Neural progenitor cell (in vitro differentiated cells): Measurements from ENCODE around the gene RFX1. TPM values are rescaled to one million over a fixed set of nuclear protein-coding genes. Genes with fewer than 3 reads are reported as not detected.
A peak's percentile ranks its signal among the peaks of the same experiment; 100 is the strongest.

Experiments
- DNase-seq: peaks from one replicate; pipeline ENCODE4 v3.0.0-alpha.2; 2016; ENCODE audit warnings: low spot score
- H2AFZ ChIP-seq: fragments of 200-600 bp; sonication (generic); replicated peaks from 2 replicates; pipeline ENCODE4 v1.6.1; 2016; ENCODE audit warnings: antibody characterized with exemption
- H3F3A ChIP-seq: fragments of 200-600 bp; sonication (generic); 2 replicates; pipeline ENCODE4 v1.6.1; 2016; ENCODE audit warnings: antibody characterized with exemption, low read depth
- H3K27ac ChIP-seq: fragments of 200-600 bp; sonication (generic); 2 replicates; pipeline ENCODE4 v1.5.1; 2016; ENCODE audit warnings: mild to moderate bottlenecking
- H3K27me3 ChIP-seq: fragments of 200-600 bp; sonication (generic); 2 replicates; pipeline ENCODE4 v1.6.1; 2016; ENCODE audit warnings: mild to moderate bottlenecking, moderate library complexity
- H3K36me3 ChIP-seq: fragments of 200-600 bp; sonication (generic); 2 replicates; pipeline ENCODE4 v1.5.1; 2016
- H3K4me1 ChIP-seq: fragments of 200-600 bp; sonication (generic); 2 replicates; pipeline ENCODE4 v1.6.1; 2016; ENCODE audit warnings: mixed run types
- H3K4me2 ChIP-seq: fragments of 200-600 bp; sonication (generic); 2 replicates; pipeline ENCODE4 v1.6.1; 2016
- H3K4me3 ChIP-seq: fragments of 200-600 bp; sonication (generic); 2 replicates; pipeline ENCODE4 v1.5.1; 2016
- H3K79me2 ChIP-seq: fragments of 200-600 bp; sonication (generic); 2 replicates; pipeline ENCODE4 v1.6.1; 2016; ENCODE audit warnings: low read depth
- H3K9ac ChIP-seq: fragments of 200-600 bp; sonication (generic); 2 replicates; pipeline ENCODE4 v1.6.1; 2016
- H3K9me3 ChIP-seq: fragments of 200-600 bp; sonication (generic); 2 replicates; pipeline ENCODE4 v1.5.1; 2016; ENCODE audit warnings: low read depth
- H4K20me1 ChIP-seq: fragments of 200-600 bp; sonication (generic); 2 replicates; pipeline ENCODE4 v1.6.1; 2016; ENCODE audit warnings: low read depth
- H3K27ac Mint-ChIP-seq: 3 replicates; pipeline ENCODE4 v1.8.0; 2021; ENCODE audit warnings: mixed read lengths
- H3K27me3 Mint-ChIP-seq: 2 replicates; pipeline ENCODE4 v1.8.0; 2022; ENCODE audit warnings: low read depth, mild to moderate bottlenecking, inconsistent platforms, moderate library complexity, mixed read lengths; ENCODE audit not compliant: insufficient read depth
- H3K36me3 Mint-ChIP-seq: 3 replicates; pipeline ENCODE4 v1.8.0; 2021; ENCODE audit warnings: mixed read lengths
- H3K4me1 Mint-ChIP-seq: 3 replicates; pipeline ENCODE4 v1.8.0; 2021; ENCODE audit warnings: mixed read lengths
- H3K4me3 Mint-ChIP-seq: 3 replicates; pipeline ENCODE4 v1.8.0; 2021; ENCODE audit warnings: mild to moderate bottlenecking, moderate library complexity, mixed read lengths
- H3K9me3 Mint-ChIP-seq: 3 replicates; pipeline ENCODE4 v1.8.0; 2020; ENCODE audit warnings: mixed read lengths
- EZH2 ChIP-seq: fragments of 200-600 bp; sonication (generic); IDR thresholded peaks from 2 replicates; pipeline ENCODE4 v1.6.1; 2017; ENCODE audit warnings: antibody characterized with exemption, mild to moderate bottlenecking, moderate library complexity
- EZH2phosphoT487 ChIP-seq: fragments of 200-600 bp; sonication (generic); IDR thresholded peaks from 2 replicates; pipeline ENCODE4 v1.6.1; 2017; ENCODE audit warnings: antibody characterized with exemption
- total RNA-seq: library from RNA; depleted of rRNA; stranded (reverse); fragments of >200 nt; gene quantifications from 2 replicates; pipeline ENCODE4 v1.2.3, GENCODE V29; 2015; ENCODE audit warnings: low replicate concordance
- TF ChIP-seq, protein P1 (sequence below): fragments of 200-600 bp; sonication (generic); IDR thresholded peaks from 2 replicates; pipeline ENCODE4 v1.5.1; 2017; ENCODE audit warnings: antibody characterized with exemption, mild to moderate bottlenecking

RFX1 gene
- total RNA-seq, 1 donor from 2014 or later, result 1.0 TPM

DNA sequence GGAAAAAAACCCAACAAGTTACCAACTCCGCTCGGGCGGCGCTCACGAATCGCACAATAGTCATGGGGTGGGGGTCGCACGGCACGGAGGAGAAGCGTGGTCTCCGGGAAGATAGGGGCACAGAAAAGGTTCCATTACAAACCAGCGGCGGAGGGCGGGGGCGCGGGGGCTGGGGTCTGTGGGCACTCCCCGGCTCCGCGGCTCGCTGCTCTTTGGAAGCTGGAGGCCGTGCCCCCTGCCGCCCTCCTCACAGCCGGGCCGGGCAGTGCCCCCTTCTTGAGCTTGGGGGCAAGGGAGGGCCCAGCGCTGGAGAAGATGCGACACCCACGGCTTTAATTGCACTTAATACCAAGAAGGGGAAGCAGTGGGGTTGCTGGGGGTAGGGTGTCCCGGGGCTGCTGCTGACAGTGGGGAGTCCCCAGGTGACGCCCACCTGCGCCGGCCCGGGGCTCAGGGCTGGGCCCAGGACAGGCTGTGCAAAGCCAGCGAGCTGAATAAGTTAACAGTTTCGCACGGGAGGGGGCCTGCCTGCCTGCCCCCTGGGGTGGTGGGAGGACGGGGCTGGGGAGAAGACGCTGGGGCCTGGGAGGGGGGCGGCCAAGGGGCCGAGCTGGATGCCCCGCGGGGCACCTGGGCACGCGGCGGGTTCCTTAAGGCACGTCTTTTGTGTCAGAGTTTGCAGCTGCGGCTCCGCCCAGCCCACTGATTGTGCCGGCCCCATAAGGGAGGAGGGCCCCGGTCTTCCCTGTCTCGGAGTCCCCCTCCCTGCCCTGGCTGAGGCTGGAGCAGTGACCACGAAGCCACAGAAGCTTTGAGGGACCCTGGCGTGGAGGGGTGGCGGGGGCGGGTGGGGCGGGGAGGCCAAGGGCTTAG is 44.1 kb downstream of the RFX1 start:
- TF ChIP-seq EZH2phosphoT487, result no peak
- no peak for TF ChIP-seq EZH2
- TF ChIP-seq, protein P1, sequence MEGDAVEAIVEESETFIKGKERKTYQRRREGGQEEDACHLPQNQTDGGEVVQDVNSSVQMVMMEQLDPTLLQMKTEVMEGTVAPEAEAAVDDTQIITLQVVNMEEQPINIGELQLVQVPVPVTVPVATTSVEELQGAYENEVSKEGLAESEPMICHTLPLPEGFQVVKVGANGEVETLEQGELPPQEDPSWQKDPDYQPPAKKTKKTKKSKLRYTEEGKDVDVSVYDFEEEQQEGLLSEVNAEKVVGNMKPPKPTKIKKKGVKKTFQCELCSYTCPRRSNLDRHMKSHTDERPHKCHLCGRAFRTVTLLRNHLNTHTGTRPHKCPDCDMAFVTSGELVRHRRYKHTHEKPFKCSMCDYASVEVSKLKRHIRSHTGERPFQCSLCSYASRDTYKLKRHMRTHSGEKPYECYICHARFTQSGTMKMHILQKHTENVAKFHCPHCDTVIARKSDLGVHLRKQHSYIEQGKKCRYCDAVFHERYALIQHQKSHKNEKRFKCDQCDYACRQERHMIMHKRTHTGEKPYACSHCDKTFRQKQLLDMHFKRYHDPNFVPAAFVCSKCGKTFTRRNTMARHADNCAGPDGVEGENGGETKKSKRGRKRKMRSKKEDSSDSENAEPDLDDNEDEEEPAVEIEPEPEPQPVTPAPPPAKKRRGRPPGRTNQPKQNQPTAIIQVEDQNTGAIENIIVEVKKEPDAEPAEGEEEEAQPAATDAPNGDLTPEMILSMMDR, result no peak
- peak overlapping the region; percentile 67 for H3K4me2 ChIP-seq
- no peak overlapping the region for H3K27ac ChIP-seq
- H3K27me3 ChIP-seq, result peaks cover 16% of the 10 kb centered on the region
- no peak overlapping the region for H3K9ac ChIP-seq
- peaks cover 12% of the 10 kb centered on the region for H3K4me1 ChIP-seq
- Mint-ChIP-seq H3K4me1 (peaks cover 5% of the 10 kb centered on the region), H3K4me3 (no peak overlapping the region), H3K27ac (no peak overlapping the region), H3K27me3 (peaks cover 7% of the 10 kb centered on the region), H3K9me3 (no peaks in the 10 kb centered on the region), H3K36me3 (peaks cover 16% of the 10 kb centered on the region)
- H3K4me3 ChIP-seq, result peak overlapping the region; percentile 7
- peaks cover 28% of the 10 kb centered on the region for H4K20me1 ChIP-seq
- no peaks in the 10 kb centered on the region for H3K9me3 ChIP-seq
- no peaks in the 10 kb centered on the region for H3K79me2 ChIP-seq
- H3F3A ChIP-seq, result peaks cover 4% of the 10 kb centered on the region
- DNase-seq, result peak; percentile 77
- no peak overlapping the region for H2AFZ ChIP-seq
- no peaks in the 10 kb centered on the region for H3K36me3 ChIP-seq

DNA sequence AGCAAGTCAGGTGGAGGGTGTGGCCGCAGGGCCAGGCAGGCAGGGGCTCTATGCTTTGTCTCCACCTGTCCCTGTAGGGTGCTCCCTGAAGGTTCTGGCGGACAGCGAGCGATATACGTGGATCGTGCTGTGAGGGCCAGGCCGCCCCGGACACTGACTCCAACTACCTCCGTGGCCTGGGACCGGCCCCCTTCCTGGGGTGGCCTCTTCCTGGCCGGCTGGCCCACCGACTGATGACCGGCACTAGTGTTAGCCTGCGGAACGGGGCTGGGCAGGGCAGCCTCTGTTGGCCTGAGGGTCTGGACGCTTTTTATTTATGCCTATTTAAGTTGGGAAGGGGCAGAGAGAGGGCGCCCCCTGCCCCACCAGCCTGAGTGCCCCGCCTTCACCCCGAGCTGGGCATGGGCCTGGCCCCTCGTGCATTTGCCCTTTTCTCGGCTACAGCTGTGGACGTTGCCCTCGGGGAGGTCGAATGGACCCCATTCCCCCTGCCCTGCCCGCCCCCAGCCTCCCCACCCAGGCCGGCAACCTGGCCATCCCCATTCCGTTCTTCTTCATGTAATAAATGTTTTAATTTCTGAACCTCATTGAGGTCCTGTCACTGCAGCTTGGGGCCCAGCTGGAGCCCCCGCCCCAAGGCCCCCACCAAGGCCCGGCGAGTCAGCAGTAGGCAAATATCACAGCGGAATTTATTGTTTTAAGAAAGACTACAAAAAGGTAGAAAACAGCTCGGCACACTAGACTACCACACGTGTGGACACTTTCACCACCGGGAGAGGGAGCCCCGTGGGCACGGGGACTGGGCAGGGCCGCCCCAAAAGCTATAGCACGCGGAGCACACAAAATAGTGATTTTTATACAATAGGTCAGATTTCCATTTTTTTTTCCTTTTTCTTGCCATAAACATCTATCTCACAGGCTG is 45.0 kb downstream of the RFX1 start:
- Histone ChIP-seq H3K36me3 (no peaks in the 10 kb centered on the region), H3K9me3 (no peaks in the 10 kb centered on the region), H3K4me1 (peaks cover 12% of the 10 kb centered on the region), H3K4me2 (no peak overlapping the region), H3K79me2 (no peaks in the 10 kb centered on the region), H3K27me3 (peaks cover 16% of the 10 kb centered on the region), H3F3A (peaks cover 4% of the 10 kb centered on the region), H3K9ac (no peak overlapping the region), H3K27ac (no peak overlapping the region), H4K20me1 (peaks cover 28% of the 10 kb centered on the region), H2AFZ (no peak overlapping the region), H3K4me3 (no peak overlapping the region)
- Mint-ChIP-seq H3K4me1 (peaks cover 5% of the 10 kb centered on the region), H3K27me3 (peaks cover 7% of the 10 kb centered on the region), H3K4me3 (no peak overlapping the region), H3K27ac (no peak overlapping the region), H3K9me3 (no peaks in the 10 kb centered on the region), H3K36me3 (peaks cover 16% of the 10 kb centered on the region)
- no peak for TF ChIP-seq EZH2phosphoT487
- no peak for TF ChIP-seq EZH2
- TF ChIP-seq, protein P1, result no peak
- DNase-seq, result no peak

DNA sequence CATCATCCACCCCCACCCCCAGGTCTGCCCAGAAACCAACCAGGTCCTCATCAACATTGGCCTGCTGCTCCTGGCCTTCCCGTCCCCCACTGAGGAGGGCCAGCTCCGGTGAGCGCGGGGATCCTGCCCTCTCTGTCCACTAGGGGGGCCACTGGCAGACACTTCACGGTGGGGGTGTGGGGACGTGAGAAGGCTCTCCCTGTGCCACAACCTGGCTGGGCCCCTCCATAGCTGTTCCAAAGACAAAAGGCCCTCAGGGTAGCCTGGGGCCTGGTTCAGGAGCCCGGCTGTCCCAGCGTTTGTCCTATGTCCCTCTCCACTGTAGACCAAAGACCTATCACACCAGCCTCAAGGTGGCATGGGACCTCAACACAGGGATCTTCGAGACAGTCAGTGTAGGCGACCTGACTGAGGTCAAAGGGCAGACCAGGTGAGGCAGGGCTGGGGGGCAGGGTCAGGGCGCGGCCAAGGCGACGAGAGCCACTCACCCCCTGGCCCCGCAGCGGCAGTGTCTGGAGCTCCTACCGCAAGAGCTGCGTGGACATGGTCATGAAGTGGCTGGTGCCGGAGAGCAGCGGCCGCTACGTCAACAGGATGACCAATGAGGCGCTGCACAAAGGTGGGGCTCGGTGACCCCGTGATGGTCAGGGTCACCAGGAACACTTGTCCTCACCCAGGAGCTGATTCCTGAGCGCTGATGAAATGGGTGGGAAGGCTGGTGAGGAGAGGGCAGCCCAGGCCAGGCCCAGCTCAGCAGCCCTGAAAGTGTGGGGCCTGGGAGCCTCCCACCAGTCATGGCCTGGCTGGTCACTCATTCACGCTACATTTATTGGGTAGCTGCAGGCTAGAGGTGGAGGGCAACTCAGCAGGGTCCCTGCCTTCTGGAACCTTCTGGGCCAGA is 45.9 kb downstream of the RFX1 start:
- no peak overlapping the region for H2AFZ ChIP-seq
- H3K9ac ChIP-seq, result no peak overlapping the region
- peaks cover 3% of the 10 kb centered on the region for H3K79me2 ChIP-seq
- H3K27me3 Mint-ChIP-seq, result peaks cover 7% of the 10 kb centered on the region
- H3K36me3 ChIP-seq, result no peaks in the 10 kb centered on the region
- peaks cover 12% of the 10 kb centered on the region for H3K4me1 ChIP-seq
- peak; percentile 30 for DNase-seq
- peaks cover 4% of the 10 kb centered on the region for H3F3A ChIP-seq
- no peak overlapping the region for H3K27ac Mint-ChIP-seq
- H3K9me3 Mint-ChIP-seq, result no peaks in the 10 kb centered on the region
- H3K4me2 ChIP-seq, result no peak overlapping the region
- H3K4me1 Mint-ChIP-seq, result peaks cover 5% of the 10 kb centered on the region
- TF ChIP-seq EZH2 (no peak), EZH2phosphoT487 (no peak)
- TF ChIP-seq, protein P1, result peak; percentile 41
- no peak overlapping the region for H3K4me3 ChIP-seq
- H4K20me1 ChIP-seq, result peaks cover 31% of the 10 kb centered on the region
- H3K27me3 ChIP-seq, result peaks cover 16% of the 10 kb centered on the region
- no peak overlapping the region for H3K27ac ChIP-seq
- H3K4me3 Mint-ChIP-seq, result no peak overlapping the region
- peaks cover 20% of the 10 kb centered on the region for H3K36me3 Mint-ChIP-seq
- H3K9me3 ChIP-seq, result no peaks in the 10 kb centered on the region
